ENCODE results near the gene DLG2.

- TF ChIP-seq CTCF (IDR thresholded peaks at IDR 0.05; ENCODE audit: low read length) (no peak), EZH2 (optimal IDR thresholded peaks at IDR 0.05; ENCODE audit: low read depth, low read length) (no peak), EZH2phosphoT487 (IDR thresholded peaks at IDR 0.05; ENCODE audit: low read length) (no peak)
These were observed 1847.3 kb downstream of the DLG2 start for GRCh38 chr11:83779876-83780275.

All from MM.1S (cell line).